ENCODE data around the gene WNK1. TPM values are rescaled to one million over a fixed set of nuclear protein-coding genes. Genes with fewer than 3 reads are reported as not detected.

The WNK1 gene
- total RNA-seq, 1 donor from 2014 or later, result 215 TPM

GRCh38 chr12:749751-750270 is 2.6 kb upstream of the WNK1 start:
- peaks cover 15% of the 10 kb centered on the region for H3K4me1 ChIP-seq
- no peak for ATAC-seq
- no peak overlapping the region for H3K4me3 ChIP-seq
- no peak for DNase-seq
- H3K27me3 ChIP-seq, result no peaks in the 10 kb centered on the region
- intact Hi-C loops (cut with DNase I), result loop anchor here (10.0 kb wide), 1 partner anchor 175 kb away; no protein-coding TSS in a partner anchor
- no peaks in the 10 kb centered on the region for H3K36me3 ChIP-seq
- no peaks in the 10 kb centered on the region for H3K9me3 ChIP-seq
- H3K27ac ChIP-seq, result no peak overlapping the region
- TF ChIP-seq, protein P1, sequence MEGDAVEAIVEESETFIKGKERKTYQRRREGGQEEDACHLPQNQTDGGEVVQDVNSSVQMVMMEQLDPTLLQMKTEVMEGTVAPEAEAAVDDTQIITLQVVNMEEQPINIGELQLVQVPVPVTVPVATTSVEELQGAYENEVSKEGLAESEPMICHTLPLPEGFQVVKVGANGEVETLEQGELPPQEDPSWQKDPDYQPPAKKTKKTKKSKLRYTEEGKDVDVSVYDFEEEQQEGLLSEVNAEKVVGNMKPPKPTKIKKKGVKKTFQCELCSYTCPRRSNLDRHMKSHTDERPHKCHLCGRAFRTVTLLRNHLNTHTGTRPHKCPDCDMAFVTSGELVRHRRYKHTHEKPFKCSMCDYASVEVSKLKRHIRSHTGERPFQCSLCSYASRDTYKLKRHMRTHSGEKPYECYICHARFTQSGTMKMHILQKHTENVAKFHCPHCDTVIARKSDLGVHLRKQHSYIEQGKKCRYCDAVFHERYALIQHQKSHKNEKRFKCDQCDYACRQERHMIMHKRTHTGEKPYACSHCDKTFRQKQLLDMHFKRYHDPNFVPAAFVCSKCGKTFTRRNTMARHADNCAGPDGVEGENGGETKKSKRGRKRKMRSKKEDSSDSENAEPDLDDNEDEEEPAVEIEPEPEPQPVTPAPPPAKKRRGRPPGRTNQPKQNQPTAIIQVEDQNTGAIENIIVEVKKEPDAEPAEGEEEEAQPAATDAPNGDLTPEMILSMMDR (IDR thresholded peaks at IDR 0.05), result no peak

GRCh38 chr12:750366-751191 is 1.8 kb upstream of the WNK1 start:
- Histone ChIP-seq H3K27ac (peak overlapping the region; percentile 75), H3K9me3 (no peaks in the 10 kb centered on the region), H3K36me3 (no peaks in the 10 kb centered on the region), H3K27me3 (no peaks in the 10 kb centered on the region), H3K4me3 (peak overlapping the region; percentile 74), H3K4me1 (peaks cover 18% of the 10 kb centered on the region)
- TF ChIP-seq, protein P1 (IDR thresholded peaks at IDR 0.05), result no peak
- intact Hi-C loops (cut with DNase I), result loop anchor here (10.0 kb wide), 1 partner anchor 176 kb away; no protein-coding TSS in a partner anchor
- DNase-seq (no peak), ATAC-seq (no peak)

GRCh38 chr12:751192-751998 is 984 bp upstream of the WNK1 start:
- Histone ChIP-seq H3K9me3 (no peaks in the 10 kb centered on the region), H3K4me3 (peak overlapping the region; percentile 74), H3K36me3 (no peaks in the 10 kb centered on the region), H3K27me3 (no peaks in the 10 kb centered on the region), H3K27ac (peak overlapping the region; percentile 75), H3K4me1 (peaks cover 20% of the 10 kb centered on the region)
- DNase-seq, result peak; percentile 94
- intact Hi-C loops (cut with DNase I), result loop anchor here (10.0 kb wide), 1 partner anchor 177 kb away; no protein-coding TSS in a partner anchor
- ATAC-seq, result peak; percentile 76
- TF ChIP-seq, protein P1 (IDR thresholded peaks at IDR 0.05), result peak; percentile 75

- DNase-seq (peak; percentile 89), ATAC-seq (peak; percentile 76)
- H3K36me3 ChIP-seq, result no peaks in the 10 kb centered on the region
- peak overlapping the region; percentile 74 for H3K4me3 ChIP-seq
- H3K27ac ChIP-seq, result peak overlapping the region; percentile 93
- H3K9me3 ChIP-seq, result no peaks in the 10 kb centered on the region
- H3K27me3 ChIP-seq, result no peaks in the 10 kb centered on the region
- intact Hi-C loops (cut with DNase I), result loop anchor here (10.0 kb wide), 1 partner anchor 178 kb away; no protein-coding TSS in a partner anchor
- TF ChIP-seq, protein P1 (IDR thresholded peaks at IDR 0.05), result peak; percentile 24
- H3K4me1 ChIP-seq, result peaks cover 28% of the 10 kb centered on the region
These were observed 574 bp downstream of the WNK1 start for GRCh38 chr12:752695-753610.

All from upper lobe of right lung (tissue), 1 donor.